Peyer's patch (tissue), 4 donors: ENCODE data around the gene TUBGCP2. TPM values are rescaled to one million over a fixed set of nuclear protein-coding genes. Genes with fewer than 3 reads are reported as not detected.
A peak's percentile ranks its signal among the peaks of the same experiment; 100 is the strongest.

Source experiments
- DNase-seq, 3 donors: peaks; one replicate each; pipeline ENCODE4 v3.0.0-alpha.2; 2017 to 2019
- H3K27ac ChIP-seq, 4 donors: fragments of 200-600 bp; sonication (generic); one replicate each; pipeline ENCODE4 v1.5.1; 2016 to 2019
- H3K27me3 ChIP-seq, 2 donors: fragments of 200-600 bp; sonication (generic); one replicate each; pipeline ENCODE4 v1.5.1; 2019
- H3K36me3 ChIP-seq, 3 donors: fragments of 200-600 bp; sonication (generic); one replicate each; pipeline ENCODE4 v1.5.1; 2016 to 2019
- H3K4me1 ChIP-seq, 4 donors: fragments of 200-600 bp; sonication (generic); one replicate each; pipeline ENCODE4 v1.5.1; 2016 to 2019
- H3K4me3 ChIP-seq, 4 donors: fragments of 200-600 bp; sonication (generic); 1 replicate in 3 of 4; 2 replicates in 1 of 4; pipeline ENCODE4 v1.5.1; 2016 to 2019; ENCODE audit warnings: mild to moderate bottlenecking in 1 of 4
- H3K9me3 ChIP-seq, 4 donors: fragments of 200-600 bp; sonication (generic); one replicate each; pipeline ENCODE4 v1.5.1; 2016 to 2019; ENCODE audit warnings: mild to moderate bottlenecking in 1 of 4
- CTCF ChIP-seq, 6 experiments: fragments of 450-650 bp in 4 of 6; fragments of 200-600 bp in 2 of 6; sonication (generic) in 1 of 6; IDR thresholded peaks; one replicate each; pipeline ENCODE4 v1.5.1; 2017 to 2019; ENCODE audit warnings: antibody characterized with exemption in 6 of 6, mild to moderate bottlenecking in 3 of 6, moderate library complexity in 1 of 6
- POLR2A ChIP-seq, 2 donors: fragments of 450-650 bp; IDR thresholded peaks; one replicate each; pipeline ENCODE4 v1.5.1; 2017; ENCODE audit warnings: antibody characterized with exemption in 2 of 2, mild to moderate bottlenecking in 2 of 2, moderate library complexity in 2 of 2
- total RNA-seq, 4 donors: library from RNA; depleted of rRNA; stranded (reverse); fragments of >200 nt; gene quantifications; one replicate each; pipeline ENCODE4 v1.1.0, GENCODE V29; 2016

Gene TUBGCP2
- total RNA-seq, 4 donors from 2014 or later = 40.1 to 85.0 (median 67.8) TPM

- DNase-seq = no peak
- Histone ChIP-seq H3K36me3 (peaks cover 0 to 35% (median 0%) of the 10 kb centered on the region in 3 donors), H3K27ac (no peak overlapping the region), H3K9me3 (no peaks in the 10 kb centered on the region), H3K4me3 (no peak overlapping the region), H3K4me1 (peaks cover 0 to 17% (median 4%) of the 10 kb centered on the region in 4 donors), H3K27me3 (no peaks in the 10 kb centered on the region)
- no peak for TF ChIP-seq CTCF (IDR thresholded peaks at IDR 0.05)
- no peak for TF ChIP-seq POLR2A (IDR thresholded peaks at IDR 0.05)
Observed at GRCh38 chr10:133312016-133312768, 3.5 kb upstream of the TUBGCP2 start.

- no peak overlapping the region for H3K4me3 ChIP-seq
- peaks cover 0 to 35% (median 0%) of the 10 kb centered on the region in 3 donors for H3K36me3 ChIP-seq
- H3K4me1 ChIP-seq = peaks cover 0 to 23% (median 6%) of the 10 kb centered on the region in 4 donors
- H3K9me3 ChIP-seq = no peaks in the 10 kb centered on the region
- TF ChIP-seq POLR2A (IDR thresholded peaks at IDR 0.05) (no peak), CTCF (IDR thresholded peaks at IDR 0.05) (no peak)
- H3K27me3 ChIP-seq = no peaks in the 10 kb centered on the region
- H3K27ac ChIP-seq = no peak overlapping the region
- DNase-seq = no peak
Observed at GRCh38 chr10:133311570-133311969, 2.9 kb upstream of the TUBGCP2 start.

DNA sequence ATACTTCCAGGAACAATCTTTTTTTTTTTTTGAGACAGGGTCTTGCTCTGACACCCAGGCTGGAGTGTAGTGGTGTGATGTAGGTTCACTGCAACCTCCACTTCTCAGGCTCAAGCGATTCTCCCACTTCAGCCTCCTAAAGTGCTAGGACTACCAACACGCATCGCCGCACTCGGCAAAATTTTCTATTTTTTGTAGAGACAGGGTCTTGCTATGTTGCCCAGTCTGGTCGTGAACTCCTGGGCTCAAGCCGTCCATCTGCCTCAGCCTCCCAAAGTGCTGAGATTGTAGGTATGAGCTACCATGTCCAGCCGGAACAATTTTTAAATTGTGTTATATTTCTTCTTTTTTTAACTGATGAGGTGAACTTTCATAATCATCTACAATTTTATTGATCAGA is 2.1 kb upstream of the TUBGCP2 start:
- Histone ChIP-seq H3K4me1 (peaks cover 0 to 31% (median 6%) of the 10 kb centered on the region in 4 donors), H3K27ac (no peak overlapping the region), H3K27me3 (no peaks in the 10 kb centered on the region), H3K4me3 (no peak overlapping the region), H3K36me3 (peaks cover 0 to 35% (median 0%) of the 10 kb centered on the region in 3 donors), H3K9me3 (no peaks in the 10 kb centered on the region)
- TF ChIP-seq POLR2A (IDR thresholded peaks at IDR 0.05) (no peak), CTCF (IDR thresholded peaks at IDR 0.05) (no peak)
- DNase-seq = no peak

DNA sequence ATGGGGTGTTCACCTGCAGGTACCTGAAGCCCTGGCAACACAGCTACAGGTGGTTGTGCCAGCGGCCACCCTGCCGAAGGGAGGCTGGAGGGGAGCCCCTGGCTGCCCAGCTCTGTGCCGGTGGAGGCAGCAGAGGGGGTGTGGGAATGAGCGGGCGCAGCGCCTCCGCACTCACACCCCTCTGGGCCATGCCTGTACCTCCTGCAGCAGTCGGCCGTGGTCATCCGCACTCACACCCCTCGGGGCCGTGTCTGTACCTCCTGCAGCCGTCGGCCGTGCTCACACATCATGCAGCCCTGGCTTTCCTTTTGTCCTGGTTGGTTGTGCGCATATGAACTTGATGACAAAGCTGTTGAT is 1.7 kb upstream of the TUBGCP2 start:
- Histone ChIP-seq H3K4me1 (peaks cover 0 to 35% (median 6%) of the 10 kb centered on the region in 4 donors), H3K27ac (peak overlapping the region in 2 of 4 donors; percentile 93 to 99), H3K27me3 (no peaks in the 10 kb centered on the region), H3K4me3 (peak overlapping the region in 1 of 4 donors; percentile 76), H3K9me3 (no peaks in the 10 kb centered on the region), H3K36me3 (peaks cover 0 to 35% (median 0%) of the 10 kb centered on the region in 3 donors)
- no peak for DNase-seq
- TF ChIP-seq POLR2A (IDR thresholded peaks at IDR 0.05) (no peak), CTCF (IDR thresholded peaks at IDR 0.05) (no peak)

DNA sequence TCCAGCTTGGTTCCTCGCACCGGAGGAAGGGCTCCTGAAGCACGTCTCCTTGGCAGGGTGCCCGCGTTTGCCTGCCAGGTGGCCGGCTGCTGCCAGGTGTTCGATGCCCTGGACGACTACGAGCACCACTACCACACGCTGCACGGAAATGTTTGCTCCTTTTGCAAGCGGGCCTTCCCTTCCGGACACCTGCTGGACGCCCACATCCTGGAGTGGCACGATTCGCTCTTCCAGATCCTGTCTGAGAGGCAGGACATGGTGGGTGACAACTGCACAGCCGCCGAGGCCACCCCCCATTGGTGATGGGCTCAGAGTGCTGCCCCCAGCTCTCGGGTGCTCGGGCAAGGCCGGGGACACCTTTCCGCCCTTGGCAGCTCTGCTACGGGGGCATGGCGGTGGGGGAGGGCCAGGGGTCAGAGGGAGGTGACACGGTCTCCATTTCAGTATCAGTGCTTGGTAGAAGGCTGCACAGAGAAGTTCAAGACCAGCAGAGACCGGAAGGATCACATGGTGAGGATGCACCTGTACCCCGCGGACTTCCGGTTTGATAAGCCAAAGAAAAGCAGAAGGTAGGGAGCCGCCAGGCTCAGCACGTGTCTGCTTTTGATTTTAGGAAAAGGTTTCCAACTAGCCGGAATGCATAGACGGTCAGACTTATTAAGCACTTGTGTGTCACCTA is 1.2 kb upstream of the TUBGCP2 start:
- Histone ChIP-seq H3K36me3 (peaks cover 0 to 35% (median 0%) of the 10 kb centered on the region in 3 donors), H3K4me1 (peaks cover 0 to 36% (median 6%) of the 10 kb centered on the region in 4 donors), H3K9me3 (no peaks in the 10 kb centered on the region), H3K27ac (peak overlapping the region; percentile 93 to 99 (median 98)), H3K27me3 (no peaks in the 10 kb centered on the region), H3K4me3 (peak overlapping the region in 3 of 4 donors; percentile 76 to 95 (median 89))
- TF ChIP-seq CTCF (IDR thresholded peaks at IDR 0.05) (no peak), POLR2A (IDR thresholded peaks at IDR 0.05) (no peak)
- peak in 2 of 3 donors; percentile 75 to 80 for DNase-seq
